Endodermal cell (in vitro differentiated cells): Measurements from ENCODE around the gene CEBPE. TPM values are rescaled to one million over a fixed set of nuclear protein-coding genes. Genes with fewer than 3 reads are reported as not detected.

Experiments
- DNase-seq: peaks from one replicate; pipeline ENCODE4 v3.0.0-alpha.2; 2017
- H3K27ac ChIP-seq: 2 replicates; pipeline ENCODE4 v1.5.1; 2013; ENCODE audit warnings: mild to moderate bottlenecking, low read depth, low read length, moderate library complexity
- H3K27me3 ChIP-seq: 2 replicates; pipeline ENCODE4 v1.6.1; 2013; ENCODE audit warnings: mild to moderate bottlenecking, low read length, moderate library complexity; ENCODE audit not compliant: insufficient read depth, control insufficient read depth, poor library complexity, severe bottlenecking
- H3K36me3 ChIP-seq: 2 replicates; pipeline ENCODE4 v1.7.0; 2013; ENCODE audit warnings: mild to moderate bottlenecking, low read length, moderate library complexity; ENCODE audit not compliant: control insufficient read depth, insufficient read depth
- H3K4me1 ChIP-seq: one replicate; pipeline ENCODE4 v1.7.0; 2013; ENCODE audit warnings: low read length; ENCODE audit not compliant: control insufficient read depth, insufficient read depth
- H3K4me3 ChIP-seq: 2 replicates; pipeline ENCODE4 v1.5.1; 2013; ENCODE audit warnings: mild to moderate bottlenecking, low read length, moderate library complexity
- H3K9ac ChIP-seq: 2 replicates; pipeline ENCODE4 v1.6.1; 2013; ENCODE audit warnings: mild to moderate bottlenecking, low read length, moderate library complexity; ENCODE audit not compliant: poor library complexity, severe bottlenecking; ENCODE audit errors: extremely low read depth
- H3K9me3 ChIP-seq: 2 replicates; pipeline ENCODE4 v1.6.1; 2013; ENCODE audit warnings: mild to moderate bottlenecking, low read length, moderate library complexity; ENCODE audit not compliant: control insufficient read depth
- H3K27ac Mint-ChIP-seq: 2 replicates; pipeline ENCODE4 v1.8.0; 2020; ENCODE audit warnings: mixed read lengths
- H3K27me3 Mint-ChIP-seq: 2 replicates; pipeline ENCODE4 v1.8.0; 2021; ENCODE audit warnings: mild to moderate bottlenecking, mixed read lengths; ENCODE audit not compliant: insufficient read depth
- H3K36me3 Mint-ChIP-seq: 2 replicates; pipeline ENCODE4 v1.8.0; 2020; ENCODE audit warnings: low read depth, mixed read lengths
- H3K4me1 Mint-ChIP-seq: 2 replicates; pipeline ENCODE4 v1.8.0; 2020; ENCODE audit warnings: mixed read lengths
- H3K4me3 Mint-ChIP-seq: 2 replicates; pipeline ENCODE4 v1.8.0; 2020; ENCODE audit warnings: mild to moderate bottlenecking, moderate library complexity, mixed read lengths
- H3K9me3 Mint-ChIP-seq: 2 replicates; pipeline ENCODE4 v1.8.0; 2020; ENCODE audit warnings: mild to moderate bottlenecking, mixed read lengths
- WGBS, 2 experiments: methylation state at CpG; one replicate each; pipeline versions ENCODE4 v1.1.5 to v1.1.7; 2013; ENCODE audit warnings: missing lambda C conversion rate in 2 of 2, mixed read lengths in 1 of 2; ENCODE audit not compliant: insufficient coverage in 1 of 2, insufficient read length in 1 of 2; 5-methylcytosine and 5-hydroxymethylcytosine counted together
- total RNA-seq, 2 donors: library from RNA; stranded (reverse); fragmentation: NEBNext Ultra II Directional in 1 of 2; extraction: Animal tissue kit (Norgen Biotek cat#: 25700) in 1 of 2; gene quantifications; 2 replicates in 1 of 2; 3 replicates in 1 of 2; pipeline ENCODE4 v1.2.1, GENCODE V29; 2021
- TF ChIP-seq, protein P1 (sequence below): fragments of 200-600 bp; sonication (generic); conservative IDR thresholded peaks from 2 replicates; pipeline ENCODE4 v1.5.0; 2021; ENCODE audit warnings: antibody characterized with exemption, mild to moderate bottlenecking

The CEBPE gene
- total RNA-seq, 2 donors from 2014 or later, result not detected

DNA sequence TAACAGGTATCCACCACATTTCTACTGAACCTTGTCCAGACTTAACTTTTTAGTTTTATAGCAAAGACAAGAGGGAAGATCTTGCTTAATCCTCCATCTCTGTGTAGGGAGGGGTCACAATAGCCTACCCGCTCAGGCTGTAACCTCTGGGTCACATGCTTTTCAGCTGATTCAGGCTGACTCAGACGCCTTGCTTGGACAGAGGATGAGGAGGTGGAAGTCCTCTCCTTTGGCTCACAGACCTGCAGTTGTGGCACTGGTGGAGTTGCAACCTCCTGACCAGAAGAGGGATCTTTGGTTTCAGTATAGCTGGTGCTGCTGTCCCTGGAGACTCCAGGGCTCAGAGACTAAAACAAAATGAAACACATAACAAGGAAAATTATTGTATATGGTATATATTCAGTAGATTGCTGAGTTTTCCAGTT, 40.4 kb downstream of the CEBPE start:
- Histone ChIP-seq H3K36me3 (peaks cover 96% of the 10 kb centered on the region), H3K9ac (no peak overlapping the region), H3K9me3 (no peaks in the 10 kb centered on the region), H3K4me3 (no peak overlapping the region), H3K27ac (no peak overlapping the region), H3K4me1 (peaks cover 9% of the 10 kb centered on the region), H3K27me3 (no peaks in the 10 kb centered on the region)
- no peak for DNase-seq
- Mint-ChIP-seq H3K4me3 (no peak overlapping the region), H3K4me1 (peaks cover 17% of the 10 kb centered on the region), H3K27me3 (no peaks in the 10 kb centered on the region), H3K9me3 (no peaks in the 10 kb centered on the region), H3K36me3 (peaks cover 73% of the 10 kb centered on the region), H3K27ac (no peak overlapping the region)
- 90% methylated on average over 2 of the region's 2 CpGs; no CpG with 5 or more reads in 1 of the 2 experiments for WGBS, 2 experiments
- TF ChIP-seq, protein P1, sequence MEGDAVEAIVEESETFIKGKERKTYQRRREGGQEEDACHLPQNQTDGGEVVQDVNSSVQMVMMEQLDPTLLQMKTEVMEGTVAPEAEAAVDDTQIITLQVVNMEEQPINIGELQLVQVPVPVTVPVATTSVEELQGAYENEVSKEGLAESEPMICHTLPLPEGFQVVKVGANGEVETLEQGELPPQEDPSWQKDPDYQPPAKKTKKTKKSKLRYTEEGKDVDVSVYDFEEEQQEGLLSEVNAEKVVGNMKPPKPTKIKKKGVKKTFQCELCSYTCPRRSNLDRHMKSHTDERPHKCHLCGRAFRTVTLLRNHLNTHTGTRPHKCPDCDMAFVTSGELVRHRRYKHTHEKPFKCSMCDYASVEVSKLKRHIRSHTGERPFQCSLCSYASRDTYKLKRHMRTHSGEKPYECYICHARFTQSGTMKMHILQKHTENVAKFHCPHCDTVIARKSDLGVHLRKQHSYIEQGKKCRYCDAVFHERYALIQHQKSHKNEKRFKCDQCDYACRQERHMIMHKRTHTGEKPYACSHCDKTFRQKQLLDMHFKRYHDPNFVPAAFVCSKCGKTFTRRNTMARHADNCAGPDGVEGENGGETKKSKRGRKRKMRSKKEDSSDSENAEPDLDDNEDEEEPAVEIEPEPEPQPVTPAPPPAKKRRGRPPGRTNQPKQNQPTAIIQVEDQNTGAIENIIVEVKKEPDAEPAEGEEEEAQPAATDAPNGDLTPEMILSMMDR, result no peak

DNA sequence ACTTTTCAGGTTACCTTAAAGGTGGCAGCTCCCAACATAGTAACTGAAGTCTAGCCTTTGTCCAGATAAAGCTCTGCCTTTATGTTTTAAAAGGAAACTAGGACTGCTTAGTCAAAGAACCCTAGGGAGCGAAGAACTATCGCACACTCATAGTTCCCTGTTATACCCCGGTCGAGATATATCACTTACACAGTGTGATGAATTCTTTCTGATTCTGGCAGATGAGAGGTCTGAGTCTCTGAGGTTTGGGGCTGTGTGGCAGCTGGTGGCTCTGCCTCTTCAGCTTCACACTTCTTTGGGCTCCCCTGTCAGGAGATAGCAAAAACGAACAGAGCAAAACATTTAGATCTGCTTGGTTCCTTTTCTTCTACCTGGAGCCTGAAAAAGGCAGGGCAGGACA, 41.1 kb downstream of the CEBPE start:
- no peaks in the 10 kb centered on the region for H3K9me3 ChIP-seq
- H3K36me3 Mint-ChIP-seq, result peaks cover 73% of the 10 kb centered on the region
- no peak overlapping the region for H3K27ac ChIP-seq
- no peaks in the 10 kb centered on the region for H3K27me3 Mint-ChIP-seq
- H3K36me3 ChIP-seq, result peaks cover 98% of the 10 kb centered on the region
- no peak overlapping the region for H3K4me3 Mint-ChIP-seq
- peaks cover 9% of the 10 kb centered on the region for H3K4me1 ChIP-seq
- peak overlapping the region; percentile 63 for H3K27ac Mint-ChIP-seq
- no peaks in the 10 kb centered on the region for H3K9me3 Mint-ChIP-seq
- WGBS, 2 experiments, result 93 to 100% methylated on average over 1 to 5 of the region's 5 CpGs
- peaks cover 19% of the 10 kb centered on the region for H3K4me1 Mint-ChIP-seq
- H3K9ac ChIP-seq, result no peak overlapping the region
- TF ChIP-seq, protein P1, result no peak
- no peak for DNase-seq
- H3K4me3 ChIP-seq, result no peak overlapping the region
- no peaks in the 10 kb centered on the region for H3K27me3 ChIP-seq

DNA sequence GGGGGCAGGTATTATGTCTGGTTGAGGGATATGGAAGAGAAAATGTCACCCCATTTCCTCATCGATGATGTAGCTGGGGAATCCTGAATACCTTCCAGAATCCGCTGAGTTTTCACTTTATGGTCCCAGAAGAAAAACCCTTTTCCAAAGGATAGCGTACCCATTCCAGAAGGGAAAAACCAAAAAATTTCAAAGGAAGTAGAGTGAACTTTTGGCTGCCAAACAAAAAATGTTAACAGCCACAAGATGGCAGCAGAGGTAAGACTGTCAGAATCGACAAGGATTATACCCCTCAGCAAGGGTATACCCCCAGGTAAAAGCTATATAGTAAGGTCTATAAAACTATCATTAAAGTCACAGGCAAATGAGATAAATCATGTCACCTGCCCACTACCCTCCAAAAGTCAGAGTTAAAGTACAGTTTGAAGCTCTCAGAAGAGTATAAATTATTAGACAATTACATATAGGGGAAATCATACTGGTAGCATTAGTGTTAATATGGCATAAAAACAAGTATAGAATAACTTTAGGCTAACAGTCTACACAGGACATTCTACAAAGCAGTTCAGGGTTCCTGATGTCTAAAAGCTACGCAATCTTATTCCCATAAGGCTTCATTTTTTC, 42.2 kb downstream of the CEBPE start:
- Mint-ChIP-seq H3K36me3 (peaks cover 79% of the 10 kb centered on the region), H3K4me1 (peaks cover 30% of the 10 kb centered on the region), H3K27me3 (no peaks in the 10 kb centered on the region), H3K27ac (peak overlapping the region; percentile 70), H3K4me3 (no peak overlapping the region), H3K9me3 (no peaks in the 10 kb centered on the region)
- H3K9me3 ChIP-seq, result no peaks in the 10 kb centered on the region
- H3K4me1 ChIP-seq, result peaks cover 19% of the 10 kb centered on the region
- WGBS, 2 experiments, result 72 to 81% methylated on average over 5 of the region's 5 CpGs
- H3K9ac ChIP-seq, result no peak overlapping the region
- no peaks in the 10 kb centered on the region for H3K27me3 ChIP-seq
- H3K4me3 ChIP-seq, result no peak overlapping the region
- no peak overlapping the region for H3K27ac ChIP-seq
- TF ChIP-seq, protein P1, result peak; percentile 85
- peak; percentile 74 for DNase-seq
- H3K36me3 ChIP-seq, result peaks cover 94% of the 10 kb centered on the region
